ENCODE measurements around the gene ABHD6.

GRCh38 chr3:58190882-58191281 is 46.7 kb upstream of the ABHD6 start:
- TF ChIP-seq SP1 (IDR thresholded peaks at IDR 0.05) (no peak), FOXK2 (IDR thresholded peaks at IDR 0.05) (no peak), CTBP1 (IDR thresholded peaks at IDR 0.05; ENCODE audit: borderline replicate concordance) (no peak), LEF1 (IDR thresholded peaks at IDR 0.05; ENCODE audit: borderline replicate concordance) (no peak), SUZ12 (IDR thresholded peaks at IDR 0.05) (no peak), L3MBTL2 (conservative IDR thresholded peaks at IDR 0.05) (no peak), ELF4 (IDR thresholded peaks at IDR 0.05) (no peak)
